GM12891 (cell line): Measurements from ENCODE around the gene HLTF.

ENCODE experiments used
- DNase-seq: peaks from one replicate; pipeline ENCODE4 v3.0.0; 2011; ENCODE audit warnings: low spot score; ENCODE audit not compliant: insufficient read length
- FAIRE-seq: peaks from 2 replicates; lab custom pipeline; 2011; peaks lifted over from hg19 to GRCh38; lab: Jason Lieb, UNC
- PAX5 ChIP-seq: IDR thresholded peaks from 2 replicates; pipeline ENCODE4 v1.6.1; 2011; ENCODE audit warnings: low read length, moderate library complexity, mild to moderate bottlenecking; ENCODE audit not compliant: insufficient read depth, severe bottlenecking
- POLR2A ChIP-seq: IDR thresholded peaks from 2 replicates; pipeline ENCODE4 v1.6.1; 2011; ENCODE audit warnings: low read depth, low read length, control low read depth
- POLR2AphosphoS5 ChIP-seq: IDR thresholded peaks from 2 replicates; pipeline ENCODE4 v1.6.1; 2011; ENCODE audit warnings: low read depth, low read length, control low read depth
- POU2F2 ChIP-seq: IDR thresholded peaks from 2 replicates; pipeline ENCODE4 v1.6.1; 2011; ENCODE audit warnings: low read depth, mild to moderate bottlenecking, control low read depth, low read length, moderate library complexity
- SPI1 ChIP-seq: IDR thresholded peaks from 2 replicates; pipeline ENCODE4 v1.6.1; 2011; ENCODE audit warnings: low read depth, low read length, control low read depth
- TAF1 ChIP-seq: IDR thresholded peaks from 2 replicates; pipeline ENCODE4 v1.6.1; 2011; ENCODE audit warnings: low read depth, low read length, control low read depth

HLTF gene

GRCh38 chr3:149010966-149011365 is 75.4 kb downstream of the HLTF start:
- no peak for DNase-seq
- FAIRE-seq = no peak
- no peak for TF ChIP-seq POLR2A
- no peak for TF ChIP-seq POU2F2
- no peak for TF ChIP-seq SPI1
- no peak for TF ChIP-seq POLR2AphosphoS5
- no peak for TF ChIP-seq PAX5
- no peak for TF ChIP-seq TAF1

- DNase-seq (no peak), FAIRE-seq (no peak)
- TF ChIP-seq POLR2AphosphoS5 (no peak), SPI1 (no peak), PAX5 (no peak)
Measured at GRCh38 chr3:149010504-149010951, 75.8 kb downstream of the HLTF start.

GRCh38 chr3:149009732-149010131 is 76.6 kb downstream of the HLTF start:
- FAIRE-seq (no peak), DNase-seq (no peak)
- no peak for TF ChIP-seq POLR2A
- TF ChIP-seq POU2F2 = no peak
- no peak for TF ChIP-seq SPI1
- TF ChIP-seq TAF1 = no peak
- TF ChIP-seq POLR2AphosphoS5 = no peak
- no peak for TF ChIP-seq PAX5

GRCh38 chr3:149007567-149008257 is 78.6 kb downstream of the HLTF start:
- DNase-seq (no peak), FAIRE-seq (no peak)
- no peak for TF ChIP-seq POU2F2
- no peak for TF ChIP-seq POLR2AphosphoS5
- no peak for TF ChIP-seq POLR2A
- TF ChIP-seq SPI1 = no peak
- TF ChIP-seq TAF1 = no peak
- no peak for TF ChIP-seq PAX5

GRCh38 chr3:149005416-149005815 is 80.9 kb downstream of the HLTF start:
- FAIRE-seq (no peak), DNase-seq (no peak)

GRCh38 chr3:149004622-149005021 is 81.7 kb downstream of the HLTF start:
- no peak for FAIRE-seq
- TF ChIP-seq POLR2AphosphoS5 (no peak), POU2F2 (no peak), PAX5 (no peak), SPI1 (no peak)
- DNase-seq = no peak

More at GRCh38 chr3:149005416-149005815, 80.9 kb downstream of the HLTF start:
- TF ChIP-seq TAF1 = no peak
- TF ChIP-seq PAX5 = no peak
- TF ChIP-seq POLR2A = no peak
- no peak for TF ChIP-seq POU2F2
- no peak for TF ChIP-seq POLR2AphosphoS5
- no peak for TF ChIP-seq SPI1

GRCh38 chr3:149003653-149004305 is 82.6 kb downstream of the HLTF start:
- TF ChIP-seq PAX5 (no peak), POLR2AphosphoS5 (no peak), POU2F2 (peak; percentile 93)
- DNase-seq (no peak), FAIRE-seq (peak; percentile 96)

GRCh38 chr3:149001727-149002126 is 84.6 kb downstream of the HLTF start:
- FAIRE-seq (no peak), DNase-seq (no peak)
- no peak for TF ChIP-seq POU2F2
- TF ChIP-seq POLR2A = no peak
- TF ChIP-seq POLR2AphosphoS5 = no peak
- TF ChIP-seq TAF1 = no peak
- no peak for TF ChIP-seq PAX5
- TF ChIP-seq SPI1 = no peak

GRCh38 chr3:149000206-149000745 is 86.1 kb downstream of the HLTF start:
- no peak for FAIRE-seq
- DNase-seq = no peak
- TF ChIP-seq POLR2A = no peak

GRCh38 chr3:148999806-149000205 is 86.5 kb downstream of the HLTF start:
- DNase-seq (no peak), FAIRE-seq (no peak)
- TF ChIP-seq PAX5 = no peak
- TF ChIP-seq POLR2A = no peak
- TF ChIP-seq POLR2AphosphoS5 = no peak
- TF ChIP-seq TAF1 = no peak
- no peak for TF ChIP-seq POU2F2
- no peak for TF ChIP-seq SPI1
